Measurements from ENCODE around the gene OR5P2. TPM values are rescaled to one million over a fixed set of nuclear protein-coding genes. Genes with fewer than 3 reads are reported as not detected.

Gene OR5P2
- not detected for total RNA-seq

DNA sequence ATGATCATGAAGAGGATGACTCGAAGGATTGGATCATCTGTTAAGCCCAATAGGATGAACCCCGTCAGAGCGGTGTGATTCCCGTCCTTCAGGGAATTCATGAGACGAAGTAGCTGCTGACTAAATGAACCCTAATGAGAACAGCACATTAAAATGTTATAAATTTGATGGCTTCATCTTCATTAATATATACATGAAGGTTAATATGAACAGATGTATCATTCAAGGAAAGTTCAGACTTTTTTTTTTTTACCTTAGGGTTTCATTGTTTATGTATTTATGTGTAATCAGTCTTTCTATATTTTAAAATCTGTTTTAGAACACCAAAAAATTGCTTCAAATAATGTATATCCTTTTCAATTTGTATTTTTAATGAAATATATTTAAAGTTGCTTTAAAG is at the start of gene OR5P2:
OR5P2 (minus strand) TSS at position 101 of the 400 bp plus-strand sequence; CDS start at position 101, 0 bp downstream.
- intact Hi-C loops (cut with DNase I) = no loop called here
- TF ChIP-seq CTCF (IDR thresholded peaks at IDR 0.05) = no peak

DNA sequence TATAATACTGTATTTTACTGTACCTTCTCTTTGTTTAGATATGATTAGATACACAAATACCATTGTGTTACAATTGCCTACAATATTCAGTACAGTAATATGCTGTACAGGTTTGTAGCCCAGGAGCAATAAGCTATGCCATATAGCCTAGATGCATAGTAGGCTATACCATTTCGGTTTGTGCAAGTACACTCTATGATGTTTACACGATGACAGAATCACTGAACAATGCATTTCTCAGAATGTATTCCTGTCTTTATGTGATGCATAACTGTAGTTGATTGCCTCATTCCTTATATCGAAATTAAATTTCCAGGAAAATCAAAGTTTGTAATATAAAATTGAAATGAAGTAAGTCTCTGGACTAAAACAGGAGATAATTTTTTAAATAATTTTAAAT is 49.3 kb upstream of the OR5P2 start:
- Histone ChIP-seq H3K27me3 (no peaks in the 10 kb centered on the region), H3K4me1 (no peaks in the 10 kb centered on the region), H3K27ac (no peak overlapping the region), H3K4me3 (no peak overlapping the region), H3K36me3 (no peaks in the 10 kb centered on the region), H3K9me3 (no peaks in the 10 kb centered on the region), H3K9ac (ENCODE audit: low read depth in 2 of 2, low read length in 2 of 2) (no peak overlapping the region)
- no peak for DNase-seq
- intact Hi-C loops (cut with DNase I) = no loop called here
- TF ChIP-seq CTCF (IDR thresholded peaks at IDR 0.05) = no peak

More for the DNA sequence above, at the start of gene OR5P2:
- Histone ChIP-seq H3K27ac (no peak within 1 kb of the TSS), H3K4me3 (no peak within 1 kb of the TSS), H3K27me3 (no peaks in the 10 kb centered on the region), H3K9ac (ENCODE audit: low read depth in 2 of 2, low read length in 2 of 2) (no peak within 1 kb of the TSS), H3K4me1 (no peaks in the 10 kb centered on the region), H3K36me3 (no peaks in the 10 kb centered on the region), H3K9me3 (no peaks in the 10 kb centered on the region)
- DNase-seq = no peak

GRCh38 chr11:7844986-7845385 is 48.2 kb upstream of the OR5P2 start:
- no peak for DNase-seq
- Histone ChIP-seq H3K9me3 (no peaks in the 10 kb centered on the region), H3K4me1 (no peaks in the 10 kb centered on the region), H3K27me3 (no peaks in the 10 kb centered on the region), H3K36me3 (no peaks in the 10 kb centered on the region), H3K27ac (no peak overlapping the region), H3K9ac (ENCODE audit: low read depth in 2 of 2, low read length in 2 of 2) (no peak overlapping the region), H3K4me3 (no peak overlapping the region)
- TF ChIP-seq CTCF (IDR thresholded peaks at IDR 0.05) = no peak
- intact Hi-C loops (cut with DNase I) = no loop called here

DNA sequence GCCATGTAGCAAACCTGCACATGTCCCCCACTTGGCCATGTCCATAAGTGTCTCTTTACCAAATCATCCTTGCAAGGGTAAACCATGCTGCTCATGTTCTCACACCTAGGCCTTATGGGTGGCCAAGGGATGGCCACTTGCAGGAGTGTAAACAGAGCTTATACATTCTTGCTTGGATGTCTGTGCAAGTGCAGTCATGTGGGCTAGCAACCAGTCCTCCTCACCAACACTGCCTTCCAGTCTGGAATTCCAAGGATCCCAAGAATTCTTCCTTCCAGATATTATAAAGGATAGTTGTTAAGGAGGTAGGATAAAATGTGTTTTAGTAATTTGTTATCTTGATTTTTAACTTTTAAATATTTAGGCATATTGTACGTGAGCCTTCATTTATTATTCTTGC is 47.8 kb upstream of the OR5P2 start:
- no peak for TF ChIP-seq CTCF (IDR thresholded peaks at IDR 0.05)
- H3K4me3 ChIP-seq = no peak overlapping the region
- intact Hi-C loops (cut with DNase I) = no loop called here
- H3K27me3 ChIP-seq = no peaks in the 10 kb centered on the region
- no peaks in the 10 kb centered on the region for H3K9me3 ChIP-seq
- no peak overlapping the region for H3K9ac ChIP-seq (ENCODE audit: low read depth in 2 of 2, low read length in 2 of 2)
- no peak overlapping the region for H3K27ac ChIP-seq
- no peak for DNase-seq
- H3K36me3 ChIP-seq = no peaks in the 10 kb centered on the region
- H3K4me1 ChIP-seq = no peaks in the 10 kb centered on the region

DNA sequence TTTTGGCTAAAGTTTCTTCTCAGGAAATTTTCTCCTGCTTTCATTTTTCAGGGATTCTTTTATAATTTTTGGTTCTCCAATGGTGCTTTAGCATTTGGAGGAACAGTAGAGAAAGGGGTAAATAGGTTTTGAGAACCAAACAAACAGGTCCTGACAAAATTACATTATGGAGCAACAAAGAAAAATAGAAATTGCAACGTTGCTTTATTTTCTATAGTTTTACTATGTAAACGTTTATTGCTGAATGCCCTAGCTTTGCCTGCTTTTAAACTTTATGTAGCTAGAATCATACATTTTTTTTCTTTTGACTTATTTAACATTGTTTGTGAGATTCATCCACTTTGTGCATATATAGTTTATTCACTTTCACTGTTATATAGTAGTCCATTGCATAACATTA is 43.8 kb upstream of the OR5P2 start:
- H3K9ac ChIP-seq (ENCODE audit: low read depth in 2 of 2, low read length in 2 of 2) = no peak overlapping the region
- H3K27ac ChIP-seq = no peak overlapping the region
- no peak for TF ChIP-seq CTCF (IDR thresholded peaks at IDR 0.05)
- H3K4me1 ChIP-seq = no peaks in the 10 kb centered on the region
- no peaks in the 10 kb centered on the region for H3K9me3 ChIP-seq
- no peaks in the 10 kb centered on the region for H3K36me3 ChIP-seq
- intact Hi-C loops (cut with DNase I) = no loop called here
- H3K27me3 ChIP-seq = no peaks in the 10 kb centered on the region
- no peak overlapping the region for H3K4me3 ChIP-seq
- DNase-seq = no peak

DNA sequence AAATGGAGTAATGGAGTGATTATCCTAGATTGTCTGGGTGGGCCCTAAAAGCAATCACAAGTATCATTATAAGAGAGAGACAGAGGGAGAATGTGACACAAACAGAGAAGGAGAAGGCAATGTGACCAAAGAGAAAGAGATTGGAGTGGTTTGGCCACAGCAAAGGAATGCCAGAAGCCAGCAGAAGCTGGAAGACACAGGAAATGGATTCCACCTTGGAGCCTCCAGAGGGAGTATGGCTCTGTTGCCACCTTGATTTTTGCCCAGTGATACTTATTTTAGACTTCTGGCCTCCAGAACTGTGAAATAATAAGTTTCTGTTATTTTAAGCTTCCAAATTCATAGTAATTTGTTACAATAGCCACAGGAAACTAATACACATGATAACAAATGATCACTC is 36.8 kb upstream of the OR5P2 start:
- no peaks in the 10 kb centered on the region for H3K27me3 ChIP-seq
- no peaks in the 10 kb centered on the region for H3K4me1 ChIP-seq
- TF ChIP-seq CTCF (IDR thresholded peaks at IDR 0.05) = no peak
- H3K36me3 ChIP-seq = no peaks in the 10 kb centered on the region
- no peaks in the 10 kb centered on the region for H3K9me3 ChIP-seq
- intact Hi-C loops (cut with DNase I) = no loop called here
- no peak overlapping the region for H3K27ac ChIP-seq
- DNase-seq = no peak
- H3K9ac ChIP-seq (ENCODE audit: low read depth in 2 of 2, low read length in 2 of 2) = no peak overlapping the region
- H3K4me3 ChIP-seq = no peak overlapping the region
